ENCODE data around the gene VGLL4. TPM values are rescaled to one million over a fixed set of nuclear protein-coding genes. Genes with fewer than 3 reads are reported as not detected.
A peak's percentile ranks its signal among the peaks of the same experiment; 100 is the strongest.

Gene VGLL4
- polyA plus RNA-seq, 1 donor from 2014 or later, result 113 TPM

- H3K9me3 ChIP-seq (ENCODE audit: low read length), result no peaks in the 10 kb centered on the region
- no peaks in the 10 kb centered on the region for H4K20me1 ChIP-seq (ENCODE audit: insufficient read depth)
- H2AFZ ChIP-seq (ENCODE audit: low read depth, low read length), result peak overlapping the region; percentile 11
- H3K36me3 ChIP-seq (ENCODE audit: insufficient read depth, low read length), result no peaks in the 10 kb centered on the region
- no peaks in the 10 kb centered on the region for H3F3A ChIP-seq (ENCODE audit: insufficient read depth, low read length, poor library complexity, severe bottlenecking)
- no peaks in the 10 kb centered on the region for H3K9me2 ChIP-seq (ENCODE audit: insufficient read depth, low read length)
- peaks cover 89% of the 10 kb centered on the region for H3K79me2 ChIP-seq (replicated peaks; ENCODE audit: insufficient read depth, low read length)
- H3K9ac ChIP-seq (ENCODE audit: low read length), result peak overlapping the region; percentile 32
- H3K27ac ChIP-seq (ENCODE audit: low read length), result peak overlapping the region; percentile 24
- TF ChIP-seq EZH2 (IDR thresholded peaks at IDR 0.05; ENCODE audit: borderline replicate concordance, insufficient read depth, low read length, poor library complexity, severe bottlenecking) (no peak), CTCF (IDR thresholded peaks at IDR 0.05; ENCODE audit: poor library complexity, severe bottlenecking) (no peak), MXI1 (conservative IDR thresholded peaks at IDR 0.05; ENCODE audit: poor library complexity, severe bottlenecking) (no peak), TAF1 (IDR thresholded peaks at IDR 0.05; ENCODE audit: low read depth) (no peak), POLR2AphosphoS5 (IDR thresholded peaks at IDR 0.05) (no peak), SMC3 (conservative IDR thresholded peaks at IDR 0.05; ENCODE audit: poor library complexity) (no peak), REST (IDR thresholded peaks at IDR 0.05; ENCODE audit: borderline replicate concordance) (no peak), RAD21 (conservative IDR thresholded peaks at IDR 0.05) (no peak), EP300 (conservative IDR thresholded peaks at IDR 0.05; ENCODE audit: poor library complexity, severe bottlenecking) (no peak)
- H3K4me3 ChIP-seq (ENCODE audit: low read length), result peak overlapping the region; percentile 49
- H3K27me3 ChIP-seq (ENCODE audit: insufficient read depth, low read depth, low read length), result no peaks in the 10 kb centered on the region
- no peak overlapping the region for H3K4me2 ChIP-seq (ENCODE audit: low read length)
These were observed 5.0 kb downstream of the VGLL4 start for GRCh38 chr3:11638495-11639358.

- H3K9ac ChIP-seq (ENCODE audit: low read length), result peak overlapping the region; percentile 32
- no peaks in the 10 kb centered on the region for H3K27me3 ChIP-seq (ENCODE audit: insufficient read depth, low read depth, low read length)
- no peaks in the 10 kb centered on the region for H3K9me2 ChIP-seq (ENCODE audit: insufficient read depth, low read length)
- no peaks in the 10 kb centered on the region for H3K9me3 ChIP-seq (ENCODE audit: low read length)
- H3K27ac ChIP-seq (ENCODE audit: low read length), result peak overlapping the region; percentile 24
- peaks cover 93% of the 10 kb centered on the region for H3K79me2 ChIP-seq (replicated peaks; ENCODE audit: insufficient read depth, low read length)
- peak overlapping the region; percentile 11 for H2AFZ ChIP-seq (ENCODE audit: low read depth, low read length)
- no peak overlapping the region for H3K4me2 ChIP-seq (ENCODE audit: low read length)
- no peaks in the 10 kb centered on the region for H3K36me3 ChIP-seq (ENCODE audit: insufficient read depth, low read length)
- no peaks in the 10 kb centered on the region for H3F3A ChIP-seq (ENCODE audit: insufficient read depth, low read length, poor library complexity, severe bottlenecking)
- H4K20me1 ChIP-seq (ENCODE audit: insufficient read depth), result no peaks in the 10 kb centered on the region
- TF ChIP-seq REST (IDR thresholded peaks at IDR 0.05; ENCODE audit: borderline replicate concordance), result no peak
- no peak for TF ChIP-seq EP300 (conservative IDR thresholded peaks at IDR 0.05; ENCODE audit: poor library complexity, severe bottlenecking)
- TF ChIP-seq RAD21 (conservative IDR thresholded peaks at IDR 0.05), result no peak
- TF ChIP-seq SMC3 (conservative IDR thresholded peaks at IDR 0.05; ENCODE audit: poor library complexity), result no peak
- TF ChIP-seq CTCF (IDR thresholded peaks at IDR 0.05; ENCODE audit: poor library complexity, severe bottlenecking), result no peak
- TF ChIP-seq POLR2AphosphoS5 (IDR thresholded peaks at IDR 0.05), result no peak
- TF ChIP-seq MXI1 (conservative IDR thresholded peaks at IDR 0.05; ENCODE audit: poor library complexity, severe bottlenecking), result no peak
- no peak for TF ChIP-seq EZH2 (IDR thresholded peaks at IDR 0.05; ENCODE audit: borderline replicate concordance, insufficient read depth, low read length, poor library complexity, severe bottlenecking)
- no peak for TF ChIP-seq TAF1 (IDR thresholded peaks at IDR 0.05; ENCODE audit: low read depth)
- H3K4me3 ChIP-seq (ENCODE audit: low read length), result peak overlapping the region; percentile 49
These were observed 5.7 kb downstream of the VGLL4 start for GRCh38 chr3:11637901-11638458.
